CD14-positive monocyte (primary cell): ENCODE data around the gene CMSS1. TPM values are rescaled to one million over a fixed set of nuclear protein-coding genes. Genes with fewer than 3 reads are reported as not detected.

Source experiments
- DNase-seq, 3 donors: peaks; one replicate each; pipeline ENCODE4 v3.0.0-alpha.2; 2011 to 2022
- H2AFZ ChIP-seq: 2 replicates; pipeline ENCODE4 v1.6.0; 2012; ENCODE audit warnings: mild to moderate bottlenecking, low read depth, low read length, inconsistent platforms; ENCODE audit not compliant: insufficient read depth, poor library complexity, severe bottlenecking
- H3K27ac ChIP-seq, 2 donors: 1 replicate in 1 of 2; 2 replicates in 1 of 2; pipeline ENCODE4 v1.5.1; 2012 to 2013; ENCODE audit warnings: low read length in 2 of 2, control low read depth in 1 of 2, inconsistent platforms in 1 of 2, low read depth in 1 of 2, mild to moderate bottlenecking in 1 of 2
- H3K27me3 ChIP-seq, 2 donors: one replicate each; pipeline versions ENCODE4 v1.6.0 to v1.6.1; 2011 to 2013; ENCODE audit warnings: low read length in 2 of 2; ENCODE audit not compliant: control insufficient read depth in 2 of 2, insufficient read depth in 2 of 2
- H3K36me3 ChIP-seq, 2 donors: replicated peaks in 1 of 2; 1 replicate in 1 of 2; 2 replicates in 1 of 2; pipeline versions ENCODE4 v1.5.1 to v1.6.1; 2012 to 2013; ENCODE audit warnings: low read length in 2 of 2, control low read depth in 1 of 2, inconsistent platforms in 1 of 2, mild to moderate bottlenecking in 1 of 2; ENCODE audit not compliant: insufficient read depth in 2 of 2, control insufficient read depth in 1 of 2
- H3K4me1 ChIP-seq, 2 donors: 1 replicate in 1 of 2; 2 replicates in 1 of 2; pipeline versions ENCODE4 v1.5.1 to v1.6.1; 2012 to 2013; ENCODE audit warnings: low read length in 2 of 2, control low read depth in 1 of 2, inconsistent platforms in 1 of 2, mild to moderate bottlenecking in 1 of 2, moderate library complexity in 1 of 2; ENCODE audit not compliant: insufficient read depth in 2 of 2, control insufficient read depth in 1 of 2
- H3K4me2 ChIP-seq: replicated peaks from 2 replicates; pipeline ENCODE3; 2012; ENCODE audit warnings: low read length, moderate library complexity, mild to moderate bottlenecking; ENCODE audit not compliant: poor library complexity, severe bottlenecking; ENCODE audit errors: extremely low read depth
- H3K4me3 ChIP-seq, 3 experiments: fragments of 200-600 bp in 1 of 3; sonication (generic) in 1 of 3; replicated peaks in 1 of 3; 1 replicate in 2 of 3; 2 replicates in 1 of 3; pipeline ENCODE4 v1.5.1; 2011 to 2013; ENCODE audit warnings: low read length in 3 of 3, mild to moderate bottlenecking in 3 of 3, control low read depth in 2 of 3, low read depth in 2 of 3, inconsistent platforms in 1 of 3, moderate library complexity in 1 of 3
- H3K79me2 ChIP-seq: 2 replicates; pipeline ENCODE4 v1.6.0; 2012; ENCODE audit warnings: mild to moderate bottlenecking, control low read depth, inconsistent platforms, low read length, moderate library complexity; ENCODE audit not compliant: insufficient read depth
- H3K9ac ChIP-seq: 2 replicates; pipeline ENCODE4 v1.6.0; 2017; ENCODE audit warnings: low read length, mild to moderate bottlenecking; ENCODE audit not compliant: insufficient read depth, poor library complexity, severe bottlenecking
- H3K9me3 ChIP-seq, 2 donors: replicated peaks in 1 of 2; 1 replicate in 1 of 2; 2 replicates in 1 of 2; pipeline versions ENCODE4 v1.5.1 to v1.6.1; 2012 to 2013; ENCODE audit warnings: low read length in 2 of 2, control low read depth in 1 of 2; ENCODE audit not compliant: control insufficient read depth in 1 of 2, insufficient read depth in 1 of 2
- H4K20me1 ChIP-seq: 2 replicates; pipeline ENCODE4 v1.6.0; 2012; ENCODE audit warnings: mild to moderate bottlenecking, low read length, control low read depth, moderate library complexity; ENCODE audit not compliant: insufficient read depth
- H3K27ac Mint-ChIP-seq, 7 donors: one replicate each; pipeline ENCODE4 v1.8.0; 2020; ENCODE audit warnings: mild to moderate bottlenecking in 7 of 7, mixed read lengths in 7 of 7, moderate library complexity in 6 of 7, inconsistent platforms in 2 of 7
- H3K27me3 Mint-ChIP-seq, 3 donors: one replicate each; pipeline ENCODE4 v1.8.0; 2021 to 2022; ENCODE audit warnings: low read depth in 3 of 3, mild to moderate bottlenecking in 3 of 3, mixed read lengths in 3 of 3, moderate library complexity in 3 of 3, inconsistent platforms in 1 of 3
- H3K36me3 Mint-ChIP-seq, 2 donors: one replicate each; pipeline ENCODE4 v1.8.0; 2020; ENCODE audit warnings: mixed read lengths in 2 of 2, inconsistent platforms in 1 of 2, mild to moderate bottlenecking in 1 of 2
- H3K4me1 Mint-ChIP-seq: one replicate; pipeline ENCODE4 v1.8.0; 2020; ENCODE audit warnings: mild to moderate bottlenecking, mixed read lengths
- H3K4me3 Mint-ChIP-seq, 2 donors: one replicate each; pipeline ENCODE4 v1.8.0; 2020; ENCODE audit warnings: mild to moderate bottlenecking in 2 of 2, mixed read lengths in 2 of 2, moderate library complexity in 1 of 2
- H3K9me3 Mint-ChIP-seq, 7 donors: one replicate each; pipeline ENCODE4 v1.8.0; 2020 to 2022; ENCODE audit warnings: mixed read lengths in 7 of 7, mild to moderate bottlenecking in 6 of 7, moderate library complexity in 6 of 7, inconsistent platforms in 2 of 7
- WGBS: methylation state at CpG from one replicate; pipeline ENCODE4 v1.1.5; 2013; ENCODE audit warnings: missing lambda C conversion rate; ENCODE audit not compliant: insufficient coverage; 5-methylcytosine and 5-hydroxymethylcytosine counted together
- intact Hi-C, 2 donors: fragments of 100-400 bp; cut with micrococcal nuclease; formaldehyde crosslinking; loops; one replicate each; pipeline versions ENCODE4 v1.15.0 to v1.15.1; 2023
- polyA plus RNA-seq, 3 donors: library from polyadenylated mRNA; depleted of rRNA in 1 of 3; unstranded in 2 of 3; stranded (reverse) in 1 of 3; fragments of 300-500 nt in 2 of 3; fragments of >200 nt in 1 of 3; fragmentation: Illumina TruSeq in 2 of 3; gene quantifications; 1 replicate in 2 of 3; 2 replicates in 1 of 3; pipeline ENCODE4 v1.2.3, GENCODE V29; 2012 to 2021
- TF ChIP-seq, protein P1 (sequence below): fragments of 200-600 bp; IDR thresholded peaks from one replicate; pipeline ENCODE4 v1.8.0; 2022; ENCODE audit warnings: antibody characterized with exemption, mild to moderate bottlenecking

CMSS1 gene
- polyA plus RNA-seq, 3 donors = 1.1 to 3.6 (median 2.2) TPM

DNA sequence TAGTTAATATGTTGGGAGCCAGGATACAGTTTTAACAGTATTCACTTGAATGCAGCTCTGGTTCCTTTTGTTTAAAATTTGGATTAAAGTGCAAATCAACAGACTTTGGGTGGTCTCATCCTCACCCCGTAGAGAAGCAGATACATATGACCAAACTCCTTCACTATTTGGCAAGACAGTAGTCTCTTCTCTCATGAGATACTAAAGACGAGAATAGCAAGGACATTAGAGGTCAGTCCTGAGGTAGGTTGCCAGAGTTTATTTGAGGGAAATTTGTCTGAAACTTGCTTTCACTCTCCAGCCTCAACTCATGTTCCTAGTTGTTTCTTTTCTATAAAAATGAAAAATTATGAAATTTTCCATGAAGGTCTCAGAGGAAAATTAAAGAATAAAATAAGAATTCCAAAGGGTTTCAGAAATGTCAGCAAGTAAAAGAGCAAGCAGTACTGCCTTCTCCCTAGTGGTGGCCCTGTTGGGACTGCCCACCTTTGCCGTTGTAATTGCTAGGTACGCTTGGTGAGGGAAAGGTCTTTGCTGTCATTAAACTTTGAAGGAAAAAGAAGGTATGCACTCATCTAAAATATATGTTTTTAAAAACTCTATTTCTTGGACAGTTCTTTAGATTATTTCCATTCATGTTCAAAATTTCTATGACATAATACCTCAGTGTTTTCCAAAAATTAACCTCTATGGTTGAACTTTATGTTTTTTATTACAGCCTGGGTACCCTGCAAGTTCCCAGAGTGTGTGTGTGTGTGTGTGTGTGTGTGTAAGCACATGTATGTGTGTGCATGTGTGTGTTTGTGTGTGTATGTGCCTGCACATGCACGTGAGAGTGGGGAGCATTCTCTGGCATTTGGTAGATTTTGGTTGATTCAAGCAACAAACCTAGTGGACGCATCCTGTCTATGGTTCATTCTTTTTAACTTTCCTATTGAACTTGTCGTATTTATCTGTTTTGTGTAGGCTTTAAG lies 111.4 kb downstream of the CMSS1 start:
- no peak overlapping the region for H3K27ac Mint-ChIP-seq
- no peaks in the 10 kb centered on the region for H3K36me3 Mint-ChIP-seq

DNA sequence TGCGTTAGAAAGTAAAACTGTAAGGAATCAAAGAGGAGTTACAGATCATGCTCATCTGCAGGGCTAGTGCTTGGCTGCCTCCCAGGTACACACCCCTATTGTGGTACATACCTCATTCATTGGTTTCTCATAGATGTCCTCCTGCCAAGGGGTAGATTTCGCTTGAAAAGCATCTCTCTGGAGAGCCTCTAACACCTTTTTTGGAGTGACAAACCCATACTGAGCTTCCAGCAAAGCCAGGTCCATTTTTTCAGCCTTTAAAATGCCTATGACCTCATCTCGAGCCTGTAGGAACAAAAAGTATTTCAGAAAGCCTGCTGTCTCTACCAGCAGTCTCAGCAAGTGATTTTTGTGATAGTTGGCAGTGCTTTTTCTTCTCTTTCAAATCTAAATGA lies 112.1 kb downstream of the CMSS1 start:
- no CpG with 5 or more reads among the region's 3 CpGs for WGBS
- intact Hi-C loops = no loop called here

More for the DNA sequence above, 111.4 kb downstream of the CMSS1 start:
- Mint-ChIP-seq H3K27me3 (no peaks in the 10 kb centered on the region), H3K4me1 (no peaks in the 10 kb centered on the region), H3K9me3 (no peaks in the 10 kb centered on the region), H3K4me3 (no peak overlapping the region)
- H3K36me3 ChIP-seq = no peaks in the 10 kb centered on the region
- no peaks in the 10 kb centered on the region for H3K9me3 ChIP-seq
- no peak for DNase-seq
- no peak overlapping the region for H2AFZ ChIP-seq
- TF ChIP-seq, protein P1, sequence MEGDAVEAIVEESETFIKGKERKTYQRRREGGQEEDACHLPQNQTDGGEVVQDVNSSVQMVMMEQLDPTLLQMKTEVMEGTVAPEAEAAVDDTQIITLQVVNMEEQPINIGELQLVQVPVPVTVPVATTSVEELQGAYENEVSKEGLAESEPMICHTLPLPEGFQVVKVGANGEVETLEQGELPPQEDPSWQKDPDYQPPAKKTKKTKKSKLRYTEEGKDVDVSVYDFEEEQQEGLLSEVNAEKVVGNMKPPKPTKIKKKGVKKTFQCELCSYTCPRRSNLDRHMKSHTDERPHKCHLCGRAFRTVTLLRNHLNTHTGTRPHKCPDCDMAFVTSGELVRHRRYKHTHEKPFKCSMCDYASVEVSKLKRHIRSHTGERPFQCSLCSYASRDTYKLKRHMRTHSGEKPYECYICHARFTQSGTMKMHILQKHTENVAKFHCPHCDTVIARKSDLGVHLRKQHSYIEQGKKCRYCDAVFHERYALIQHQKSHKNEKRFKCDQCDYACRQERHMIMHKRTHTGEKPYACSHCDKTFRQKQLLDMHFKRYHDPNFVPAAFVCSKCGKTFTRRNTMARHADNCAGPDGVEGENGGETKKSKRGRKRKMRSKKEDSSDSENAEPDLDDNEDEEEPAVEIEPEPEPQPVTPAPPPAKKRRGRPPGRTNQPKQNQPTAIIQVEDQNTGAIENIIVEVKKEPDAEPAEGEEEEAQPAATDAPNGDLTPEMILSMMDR = no peak
- H3K27ac ChIP-seq = no peak overlapping the region
- no peaks in the 10 kb centered on the region for H3K27me3 ChIP-seq
- 100% methylated on average over 1 of the region's 7 CpGs for WGBS
- no peaks in the 10 kb centered on the region for H3K4me1 ChIP-seq
- no peak overlapping the region for H3K4me2 ChIP-seq
- no peaks in the 10 kb centered on the region for H3K79me2 ChIP-seq
- intact Hi-C loops = no loop called here
- no peak overlapping the region for H3K9ac ChIP-seq
- H4K20me1 ChIP-seq = no peaks in the 10 kb centered on the region
- H3K4me3 ChIP-seq = no peak overlapping the region

More for the DNA sequence above, 112.1 kb downstream of the CMSS1 start:
- Histone ChIP-seq H3K27me3 (no peaks in the 10 kb centered on the region), H3K27ac (no peak overlapping the region), H3K9me3 (no peaks in the 10 kb centered on the region), H3K79me2 (no peaks in the 10 kb centered on the region), H3K4me1 (no peaks in the 10 kb centered on the region), H2AFZ (no peak overlapping the region), H3K36me3 (no peaks in the 10 kb centered on the region), H3K4me3 (no peak overlapping the region), H4K20me1 (no peaks in the 10 kb centered on the region), H3K9ac (no peak overlapping the region), H3K4me2 (no peak overlapping the region)
- Mint-ChIP-seq H3K9me3 (no peaks in the 10 kb centered on the region), H3K27me3 (no peaks in the 10 kb centered on the region), H3K27ac (no peak overlapping the region), H3K4me1 (no peaks in the 10 kb centered on the region), H3K4me3 (no peak overlapping the region), H3K36me3 (no peaks in the 10 kb centered on the region)
- DNase-seq = no peak
- TF ChIP-seq, protein P1 = no peak
